Gastrocnemius medialis (tissue), 4 donors: ENCODE data around the gene SMC1B. TPM values are rescaled to one million over a fixed set of nuclear protein-coding genes. Genes with fewer than 3 reads are reported as not detected.

Source experiments
- ATAC-seq, 2 donors: fragments of 150-250 bp; one replicate each; pipeline ENCODE4 v1.9.1; 2016
- DNase-seq, 2 donors: peaks; one replicate each; pipeline ENCODE4 v3.0.0-alpha.2; 2019
- H3K27ac ChIP-seq, 4 donors: fragments of 200-600 bp; sonication (generic); 1 replicate in 1 of 4; 2 replicates in 3 of 4; pipeline ENCODE4 v1.5.1; 2016 to 2018; ENCODE audit warnings: mild to moderate bottlenecking in 2 of 4, moderate library complexity in 1 of 4
- H3K27me3 ChIP-seq, 3 donors: fragments of 200-600 bp; sonication (generic) in 2 of 3; 1 replicate in 1 of 3; 2 replicates in 2 of 3; pipeline versions ENCODE4 v1.5.1 to v1.6.0; 2016 to 2019; ENCODE audit warnings: mild to moderate bottlenecking in 1 of 3, moderate library complexity in 1 of 3
- H3K36me3 ChIP-seq, 2 donors: fragments of 200-600 bp; sonication (generic) in 1 of 2; one replicate each; pipeline ENCODE4 v1.5.1; 2017 to 2018
- H3K4me1 ChIP-seq, 2 donors: fragments of 200-600 bp; sonication (generic) in 1 of 2; one replicate each; pipeline ENCODE4 v1.5.1; 2016 to 2017; ENCODE audit warnings: mild to moderate bottlenecking in 2 of 2
- H3K4me3 ChIP-seq, 4 donors: fragments of 200-600 bp; sonication (generic) in 3 of 4; 1 replicate in 1 of 4; 2 replicates in 3 of 4; pipeline ENCODE4 v1.5.1; 2016 to 2019; ENCODE audit warnings: mild to moderate bottlenecking in 2 of 4
- H3K9me3 ChIP-seq, 3 donors: fragments of 200-600 bp; sonication (generic) in 2 of 3; 1 replicate in 1 of 3; 2 replicates in 2 of 3; pipeline ENCODE4 v1.5.1; 2016 to 2019
- CTCF ChIP-seq, 5 experiments: fragments of 450-650 bp in 3 of 5; fragments of 200-600 bp in 2 of 5; sonication (generic) in 2 of 5; IDR thresholded peaks in 4 of 5; conservative IDR thresholded peaks in 1 of 5; 1 replicate in 4 of 5; 2 replicates in 1 of 5; pipeline ENCODE4 v1.5.1; 2016 to 2019; ENCODE audit warnings: antibody characterized with exemption in 5 of 5, mild to moderate bottlenecking in 3 of 5, moderate library complexity in 3 of 5
- POLR2A ChIP-seq, 2 donors: fragments of 450-650 bp; IDR thresholded peaks; one replicate each; pipeline ENCODE4 v1.6.1; 2017; ENCODE audit warnings: antibody characterized with exemption in 2 of 2, mild to moderate bottlenecking in 2 of 2, moderate library complexity in 2 of 2
- in situ Hi-C, 4 donors: fragments of 200-750 bp; cut with MboI; loops; one replicate each; pipeline versions ENCODE4 v1.15.0 to v1.8.0; 2017; ENCODE audit warnings: low sequenced_read_pairs in 4 of 4
- intact Hi-C: fragments of 100-400 bp; cut with DNase I; formaldehyde crosslinking; loops from one replicate; pipeline ENCODE4 v1.15.1; 2023; ENCODE audit warnings: low total_unique reads
- total RNA-seq, 4 donors: library from RNA; depleted of rRNA; stranded (reverse); fragments of >200 nt; gene quantifications; one replicate each; pipeline versions ENCODE4 v1.1.0 to v1.2.3, GENCODE V29; 2016

SMC1B gene
- total RNA-seq, 4 donors from 2014 or later: not detected

GRCh38 chr22:45306139-45306538 is 107.3 kb downstream of the SMC1B start:
- DNase-seq (no peak), ATAC-seq (no peak)
- H3K4me3 ChIP-seq: no peak overlapping the region
- H3K36me3 ChIP-seq: no peaks in the 10 kb centered on the region
- no peaks in the 10 kb centered on the region for H3K9me3 ChIP-seq
- peaks cover 3 to 4% of the 10 kb centered on the region in 2 donors for H3K4me1 ChIP-seq
- H3K27ac ChIP-seq: no peak overlapping the region
- TF ChIP-seq CTCF (IDR thresholded peaks at IDR 0.05 in 4 of 5, conservative IDR thresholded peaks at IDR 0.05 in 1 of 5) (no peak), POLR2A (IDR thresholded peaks at IDR 0.05) (no peak)
- in situ Hi-C loops (no loop called here), intact Hi-C loops (no loop called here)
- no peaks in the 10 kb centered on the region for H3K27me3 ChIP-seq

- DNase-seq: no peak
- in situ Hi-C loops: no loop called here
- Histone ChIP-seq H3K36me3 (no peaks in the 10 kb centered on the region), H3K4me3 (no peak overlapping the region), H3K4me1 (no peaks in the 10 kb centered on the region), H3K27me3 (no peaks in the 10 kb centered on the region), H3K9me3 (no peaks in the 10 kb centered on the region), H3K27ac (no peak overlapping the region)
- TF ChIP-seq CTCF (IDR thresholded peaks at IDR 0.05 in 4 of 5, conservative IDR thresholded peaks at IDR 0.05 in 1 of 5) (no peak), POLR2A (IDR thresholded peaks at IDR 0.05) (no peak)
- intact Hi-C loops: no loop called here
- ATAC-seq: no peak
Measured at GRCh38 chr22:45305456-45306075, 107.8 kb downstream of the SMC1B start.

GRCh38 chr22:45304971-45305370 is 108.4 kb downstream of the SMC1B start:
- Histone ChIP-seq H3K4me1 (no peaks in the 10 kb centered on the region), H3K9me3 (no peaks in the 10 kb centered on the region), H3K27me3 (no peaks in the 10 kb centered on the region), H3K27ac (no peak overlapping the region), H3K36me3 (no peaks in the 10 kb centered on the region), H3K4me3 (no peak overlapping the region)
- TF ChIP-seq POLR2A (IDR thresholded peaks at IDR 0.05): no peak
- TF ChIP-seq CTCF (IDR thresholded peaks at IDR 0.05 in 4 of 5, conservative IDR thresholded peaks at IDR 0.05 in 1 of 5): no peak
- ATAC-seq: no peak
- in situ Hi-C loops: no loop called here
- intact Hi-C loops: no loop called here
- no peak for DNase-seq

- DNase-seq (no peak), ATAC-seq (no peak)
- TF ChIP-seq CTCF (IDR thresholded peaks at IDR 0.05 in 4 of 5, conservative IDR thresholded peaks at IDR 0.05 in 1 of 5): no peak
- no peak for TF ChIP-seq POLR2A (IDR thresholded peaks at IDR 0.05)
- H3K27ac ChIP-seq: no peak overlapping the region
- intact Hi-C loops: no loop called here
- H3K4me1 ChIP-seq: no peaks in the 10 kb centered on the region
- H3K36me3 ChIP-seq: no peaks in the 10 kb centered on the region
- H3K9me3 ChIP-seq: no peaks in the 10 kb centered on the region
- H3K4me3 ChIP-seq: no peak overlapping the region
- H3K27me3 ChIP-seq: no peaks in the 10 kb centered on the region
- in situ Hi-C loops: no loop called here
Measured at GRCh38 chr22:45303181-45303580, 110.2 kb downstream of the SMC1B start.

GRCh38 chr22:45302751-45303150 is 110.6 kb downstream of the SMC1B start:
- Histone ChIP-seq H3K27me3 (no peaks in the 10 kb centered on the region), H3K36me3 (no peaks in the 10 kb centered on the region), H3K4me1 (no peaks in the 10 kb centered on the region), H3K4me3 (no peak overlapping the region), H3K9me3 (no peaks in the 10 kb centered on the region), H3K27ac (no peak overlapping the region)
- in situ Hi-C loops (no loop called here), intact Hi-C loops (no loop called here)
- no peak for ATAC-seq
- DNase-seq: no peak
- no peak for TF ChIP-seq CTCF (IDR thresholded peaks at IDR 0.05 in 4 of 5, conservative IDR thresholded peaks at IDR 0.05 in 1 of 5)
- TF ChIP-seq POLR2A (IDR thresholded peaks at IDR 0.05): no peak
